Skeletal muscle tissue (tissue), 4 donors: ENCODE measurements around the gene CDKN2C. TPM values are rescaled to one million over a fixed set of nuclear protein-coding genes. Genes with fewer than 3 reads are reported as not detected.

Experiments
- H3K27ac ChIP-seq: one replicate; pipeline ENCODE4 v1.7.0; 2013; ENCODE audit warnings: mild to moderate bottlenecking, low read depth, low read length, inconsistent platforms
- H3K27me3 ChIP-seq, 3 donors: one replicate each; pipeline ENCODE4 v1.7.0; 2013; ENCODE audit warnings: low read length in 3 of 3; ENCODE audit not compliant: control insufficient read depth in 3 of 3, insufficient read depth in 3 of 3
- H3K36me3 ChIP-seq, 3 donors: one replicate each; pipeline ENCODE4 v1.7.0; 2013; ENCODE audit warnings: low read length in 3 of 3; ENCODE audit not compliant: control insufficient read depth in 3 of 3, insufficient read depth in 3 of 3
- H3K4me1 ChIP-seq, 3 donors: one replicate each; pipeline ENCODE4 v1.7.0; 2013; ENCODE audit warnings: low read length in 3 of 3, mild to moderate bottlenecking in 3 of 3; ENCODE audit not compliant: control insufficient read depth in 3 of 3, insufficient read depth in 3 of 3
- H3K4me3 ChIP-seq, 3 donors: one replicate each; pipeline ENCODE4 v1.7.0; 2013; ENCODE audit warnings: low read length in 3 of 3
- H3K9ac ChIP-seq, 3 donors: one replicate each; pipeline ENCODE4 v1.7.0; 2013; ENCODE audit warnings: low read length in 3 of 3, mild to moderate bottlenecking in 3 of 3, moderate library complexity in 2 of 3, low read depth in 1 of 3
- H3K9me3 ChIP-seq, 3 donors: one replicate each; pipeline ENCODE4 v1.7.0; 2013; ENCODE audit warnings: low read length in 3 of 3; ENCODE audit not compliant: control insufficient read depth in 3 of 3
- total RNA-seq: library from RNA; depleted of rRNA; stranded (reverse); fragments of >200 nt; gene quantifications from one replicate; pipeline ENCODE4 v1.2.3, GENCODE V29; 2014
- donor health status: Osteomylitis.

Gene CDKN2C
- total RNA-seq, 1 donor from 2014 or later = 16.2 TPM

DNA sequence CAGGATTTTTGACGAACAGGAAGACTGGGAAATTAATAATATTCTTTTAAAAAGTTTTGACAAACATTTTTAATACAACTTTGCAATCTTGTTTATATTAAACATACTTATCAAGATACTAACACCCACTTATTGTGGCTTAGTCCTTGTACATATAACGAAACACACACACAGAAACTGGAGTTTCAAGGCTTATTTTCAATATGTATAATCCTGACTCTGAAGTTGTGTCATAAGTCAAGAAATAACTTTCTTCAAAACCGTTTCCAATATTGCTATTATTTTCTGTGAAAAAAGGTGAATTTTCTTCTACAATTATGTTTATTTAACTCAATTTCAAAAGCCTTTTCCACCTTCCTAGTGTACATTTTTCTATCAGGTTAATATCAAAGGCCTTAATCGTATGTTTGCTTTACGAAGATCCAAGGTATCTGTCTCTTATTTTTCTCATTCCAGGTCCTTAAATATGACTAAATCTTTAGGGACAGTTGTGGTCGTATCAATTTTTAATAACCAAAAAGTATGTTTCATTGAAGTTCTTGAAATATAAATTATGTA, 1.8 kb downstream of the CDKN2C start:
- Histone ChIP-seq H3K4me3 (peak overlapping the region in 1 of 3 donors; percentile 99), H3K9me3 (no peaks in the 10 kb centered on the region), H3K4me1 (peaks cover 4 to 25% (median 23%) of the 10 kb centered on the region in 3 donors), H3K27ac (no peak overlapping the region), H3K36me3 (no peaks in the 10 kb centered on the region), H3K9ac (peak overlapping the region; percentile 18 to 95 (median 66)), H3K27me3 (no peaks in the 10 kb centered on the region)

DNA sequence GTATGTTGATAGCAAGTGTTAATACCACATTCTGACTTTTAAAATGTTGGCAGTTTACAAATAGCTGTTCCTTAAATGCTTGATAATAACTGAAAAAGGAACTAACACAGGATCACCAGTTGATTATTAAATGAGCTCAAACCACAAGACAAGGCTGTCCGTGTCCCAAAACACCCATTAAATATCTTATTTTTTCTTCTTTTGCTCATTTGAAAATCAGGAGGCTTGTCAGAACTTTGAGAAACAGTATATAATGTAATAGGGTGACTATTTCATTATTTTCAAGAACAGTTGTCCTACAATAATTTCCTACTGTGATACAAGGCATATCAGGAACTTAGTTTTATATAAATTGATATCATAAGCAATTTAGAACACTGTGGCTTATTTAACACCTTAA, 2.7 kb downstream of the CDKN2C start:
- Histone ChIP-seq H3K9ac (peak overlapping the region in 1 of 3 donors; percentile 65), H3K27me3 (no peaks in the 10 kb centered on the region), H3K4me3 (peak overlapping the region in 1 of 3 donors; percentile 99), H3K4me1 (peaks cover 4 to 23% (median 17%) of the 10 kb centered on the region in 3 donors), H3K27ac (no peak overlapping the region), H3K9me3 (no peaks in the 10 kb centered on the region), H3K36me3 (no peaks in the 10 kb centered on the region)

DNA sequence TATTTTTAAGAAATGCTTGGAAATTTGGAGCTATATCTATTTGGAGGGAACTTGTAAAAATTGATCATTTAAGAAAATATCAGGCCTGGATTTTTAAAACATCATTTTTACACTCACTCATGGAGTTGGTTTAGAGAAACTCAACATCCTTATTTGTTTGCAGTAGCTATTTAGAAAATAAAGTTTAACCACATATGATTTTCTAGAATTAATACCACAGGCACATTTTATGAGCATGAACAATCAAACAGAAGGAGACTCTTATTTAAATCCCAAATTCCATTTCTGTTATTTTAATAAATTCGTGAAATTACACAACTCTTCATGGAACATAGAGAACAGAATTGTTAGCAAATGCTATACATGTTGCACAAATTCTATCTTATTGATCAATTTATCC, 3.2 kb downstream of the CDKN2C start:
- Histone ChIP-seq H3K9ac (no peak overlapping the region), H3K9me3 (no peaks in the 10 kb centered on the region), H3K4me3 (peak overlapping the region in 1 of 3 donors; percentile 99), H3K27me3 (no peaks in the 10 kb centered on the region), H3K4me1 (peaks cover 4 to 26% (median 17%) of the 10 kb centered on the region in 3 donors), H3K36me3 (no peaks in the 10 kb centered on the region), H3K27ac (no peak overlapping the region)

DNA sequence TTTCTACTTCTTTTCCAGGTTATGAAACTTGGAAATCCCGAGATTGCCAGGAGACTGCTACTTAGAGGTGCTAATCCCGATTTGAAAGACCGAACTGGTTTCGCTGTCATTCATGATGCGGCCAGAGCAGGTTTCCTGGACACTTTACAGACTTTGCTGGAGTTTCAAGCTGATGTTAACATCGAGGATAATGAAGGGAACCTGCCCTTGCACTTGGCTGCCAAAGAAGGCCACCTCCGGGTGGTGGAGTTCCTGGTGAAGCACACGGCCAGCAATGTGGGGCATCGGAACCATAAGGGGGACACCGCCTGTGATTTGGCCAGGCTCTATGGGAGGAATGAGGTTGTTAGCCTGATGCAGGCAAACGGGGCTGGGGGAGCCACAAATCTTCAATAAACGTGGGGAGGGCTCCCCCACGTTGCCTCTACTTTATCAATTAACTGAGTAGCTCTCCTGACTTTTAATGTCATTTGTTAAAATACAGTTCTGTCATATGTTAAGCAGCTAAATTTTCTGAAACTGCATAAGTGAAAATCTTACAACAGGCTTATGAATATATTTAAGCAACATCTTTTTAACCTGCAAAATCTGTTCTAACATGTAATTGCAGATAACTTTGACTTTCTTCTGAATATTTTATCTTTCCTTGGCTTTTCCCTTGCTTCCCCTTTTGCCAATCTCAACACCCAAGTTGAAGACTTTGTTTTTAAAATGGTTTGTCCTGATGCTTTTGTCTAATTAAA, 4.0 kb downstream of the CDKN2C start:
- Histone ChIP-seq H3K4me3 (peak overlapping the region in 2 of 3 donors; percentile 38 to 40), H3K36me3 (no peaks in the 10 kb centered on the region), H3K9ac (peak overlapping the region in 2 of 3 donors; percentile 7 to 51), H3K27me3 (no peaks in the 10 kb centered on the region), H3K4me1 (peaks cover 4 to 27% (median 17%) of the 10 kb centered on the region in 3 donors), H3K27ac (no peak overlapping the region), H3K9me3 (no peaks in the 10 kb centered on the region)

DNA sequence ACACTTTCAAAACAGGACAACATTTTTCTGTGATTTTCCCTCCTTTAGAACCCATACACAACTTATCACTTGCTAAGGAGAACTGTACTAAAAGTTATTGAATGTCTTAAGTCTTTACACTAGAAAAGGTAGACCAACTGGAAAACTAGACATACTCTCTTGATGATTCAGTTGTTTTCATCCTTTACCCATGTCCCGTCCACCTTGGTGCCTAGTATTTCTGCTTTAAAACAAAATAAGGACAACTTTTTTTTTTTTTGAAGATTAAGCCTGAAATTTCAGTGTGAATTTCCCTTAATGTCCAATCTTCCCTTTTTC, 4.5 kb downstream of the CDKN2C start:
- Histone ChIP-seq H3K27me3 (no peaks in the 10 kb centered on the region), H3K9me3 (no peaks in the 10 kb centered on the region), H3K9ac (no peak overlapping the region), H3K4me1 (peaks cover 4 to 23% (median 17%) of the 10 kb centered on the region in 3 donors), H3K36me3 (no peaks in the 10 kb centered on the region), H3K4me3 (no peak overlapping the region), H3K27ac (no peak overlapping the region)

DNA sequence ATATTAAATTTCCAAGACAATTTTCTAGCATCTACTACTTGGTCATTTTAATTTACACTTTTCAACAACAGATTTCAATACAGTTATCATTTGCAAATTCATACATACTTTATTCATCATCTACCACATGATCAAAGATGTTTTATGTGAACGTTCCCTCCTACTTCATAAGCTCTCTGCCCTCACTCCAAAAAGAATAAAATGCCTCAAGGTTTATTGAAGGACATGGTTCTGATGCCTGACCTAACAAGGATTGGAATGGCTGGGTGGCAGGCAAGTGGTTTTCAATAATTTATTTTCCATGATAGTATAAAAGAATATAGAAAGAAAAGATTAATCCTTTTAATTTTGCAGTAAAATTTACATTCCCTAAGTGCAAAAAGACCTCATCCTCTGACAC, 5.4 kb downstream of the CDKN2C start:
- H3K27me3 ChIP-seq = no peaks in the 10 kb centered on the region
- no peak overlapping the region for H3K4me3 ChIP-seq
- no peaks in the 10 kb centered on the region for H3K36me3 ChIP-seq
- H3K9ac ChIP-seq = no peak overlapping the region
- peaks cover 4 to 17% (median 15%) of the 10 kb centered on the region in 3 donors for H3K4me1 ChIP-seq
- no peaks in the 10 kb centered on the region for H3K9me3 ChIP-seq
- H3K27ac ChIP-seq = no peak overlapping the region

DNA sequence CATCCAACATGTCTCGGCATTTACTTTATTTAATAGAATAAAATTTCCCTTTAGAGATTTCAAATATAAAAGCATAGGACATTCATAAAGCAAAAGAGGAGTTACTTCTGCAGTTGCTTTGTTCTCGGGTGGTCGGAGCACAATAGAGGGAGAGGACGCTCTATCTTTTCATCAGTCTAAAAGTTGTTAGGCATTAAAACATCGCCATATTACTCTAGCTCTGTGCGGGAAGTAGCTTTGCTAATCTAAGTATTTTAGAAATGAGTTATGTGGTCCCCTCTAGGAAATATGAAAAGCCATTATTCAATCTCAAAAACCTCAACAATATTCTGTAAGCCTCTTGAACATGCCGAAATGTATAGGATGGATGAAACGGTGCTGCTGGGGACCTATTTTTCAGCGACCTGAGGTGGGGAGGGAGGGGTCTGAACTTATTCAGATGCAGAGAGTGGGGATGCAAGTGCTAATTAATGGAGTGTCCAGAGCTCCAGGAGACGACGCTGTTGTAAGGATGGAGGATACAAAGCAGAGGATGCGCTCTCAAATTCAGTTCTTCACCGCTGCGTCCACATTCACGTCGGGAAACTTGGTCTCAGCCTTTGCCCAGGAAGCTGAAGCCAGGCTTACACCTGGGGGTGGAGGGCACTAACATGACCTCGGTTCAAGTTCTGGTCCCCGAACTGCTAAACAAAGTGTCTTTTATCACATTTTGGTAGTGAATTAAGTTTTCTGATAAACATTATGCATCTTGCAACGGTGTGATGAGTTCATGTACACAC, 6.3 kb downstream of the CDKN2C start:
- peak overlapping the region; percentile 89 to 96 (median 95) for H3K9ac ChIP-seq
- peak overlapping the region; percentile 81 to 87 (median 85) for H3K4me3 ChIP-seq
- no peaks in the 10 kb centered on the region for H3K36me3 ChIP-seq
- H3K27me3 ChIP-seq = no peaks in the 10 kb centered on the region
- peaks cover 4 to 16% (median 8%) of the 10 kb centered on the region in 3 donors for H3K4me1 ChIP-seq
- no peaks in the 10 kb centered on the region for H3K9me3 ChIP-seq
- peak overlapping the region; percentile 97 for H3K27ac ChIP-seq

DNA sequence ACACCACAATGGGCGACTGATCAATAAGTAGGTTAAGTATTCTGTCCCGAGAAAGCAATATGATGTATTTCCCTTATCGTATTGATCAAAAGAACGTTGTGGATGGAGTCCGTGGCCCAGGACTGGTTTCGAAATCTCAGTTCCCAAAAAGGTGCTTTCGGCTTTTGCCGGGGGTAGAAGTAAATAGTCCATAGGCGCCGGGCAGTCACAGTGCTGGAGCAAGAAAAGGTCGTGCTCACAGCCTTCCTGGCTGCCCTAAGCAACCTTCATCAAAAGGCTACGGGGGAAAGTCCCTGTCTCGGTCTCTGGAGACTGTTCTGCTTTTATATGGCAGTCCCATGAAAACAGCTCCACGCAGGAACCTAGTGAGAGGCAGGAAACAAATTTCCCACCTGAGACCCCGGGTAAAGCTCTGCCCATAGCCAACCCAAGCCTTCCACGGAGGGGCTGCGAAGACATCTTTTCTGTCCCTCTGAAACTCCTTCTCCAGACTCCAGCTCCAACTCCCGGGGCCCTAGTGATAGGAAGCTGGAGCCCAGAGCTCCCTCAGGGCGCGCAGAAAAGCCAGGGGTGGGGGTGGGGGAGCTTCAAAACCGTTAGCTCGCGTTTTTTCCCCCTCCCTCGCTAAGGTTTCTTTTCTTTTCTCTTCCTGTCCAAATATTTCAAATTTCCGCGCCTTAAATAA, 7.0 kb downstream of the CDKN2C start:
- peaks cover 4 to 17% (median 8%) of the 10 kb centered on the region in 3 donors for H3K4me1 ChIP-seq
- peak overlapping the region; percentile 97 for H3K27ac ChIP-seq
- no peaks in the 10 kb centered on the region for H3K27me3 ChIP-seq
- no peaks in the 10 kb centered on the region for H3K9me3 ChIP-seq
- no peaks in the 10 kb centered on the region for H3K36me3 ChIP-seq
- peak overlapping the region; percentile 89 to 96 (median 95) for H3K9ac ChIP-seq
- H3K4me3 ChIP-seq = peak overlapping the region; percentile 81 to 87 (median 85)

DNA sequence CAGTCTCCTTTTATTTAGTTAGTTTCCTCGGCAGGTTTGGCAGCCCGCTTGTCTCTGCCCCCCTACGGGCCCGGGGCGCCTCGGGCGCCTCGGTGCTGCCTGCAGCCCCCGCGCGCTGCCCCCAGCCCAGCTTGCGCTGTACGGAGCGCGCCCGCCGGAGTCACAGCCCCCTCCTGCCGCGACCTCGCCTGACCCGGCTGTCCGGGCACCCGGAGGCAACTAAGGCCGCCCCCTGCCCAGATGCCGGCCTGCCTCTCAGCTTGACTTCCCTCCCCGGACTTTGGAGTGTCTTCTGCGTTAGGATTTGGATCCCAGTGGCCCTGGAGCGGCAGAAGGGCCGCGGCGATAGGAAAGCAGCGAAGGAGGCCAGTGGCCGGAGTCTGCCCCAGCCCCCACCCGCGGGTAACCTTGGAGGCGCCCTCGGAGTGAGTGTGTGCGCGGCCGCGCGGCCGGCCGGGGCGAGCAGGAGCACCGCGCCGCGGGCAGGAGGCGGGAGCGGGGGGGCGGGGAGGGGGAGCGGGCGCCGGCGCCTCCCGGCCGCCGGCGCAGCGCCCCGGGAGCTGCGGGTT, 7.6 kb downstream of the CDKN2C start:
- peak overlapping the region; percentile 97 for H3K27ac ChIP-seq
- H3K36me3 ChIP-seq = no peaks in the 10 kb centered on the region
- peak overlapping the region; percentile 81 to 87 (median 85) for H3K4me3 ChIP-seq
- peak overlapping the region; percentile 89 to 96 (median 95) for H3K9ac ChIP-seq
- H3K9me3 ChIP-seq = no peaks in the 10 kb centered on the region
- H3K4me1 ChIP-seq = peaks cover 4 to 19% (median 8%) of the 10 kb centered on the region in 3 donors
- no peaks in the 10 kb centered on the region for H3K27me3 ChIP-seq
